ENCODE measurements around the gene HAGHL. TPM values are rescaled to one million over a fixed set of nuclear protein-coding genes. Genes with fewer than 3 reads are reported as not detected.

The HAGHL gene
- total and polyA plus RNA-seq, 2 of the 8 experiments (the other 6 are each of a cell fraction or from before 2014, with no cell fraction given), result 26.6 to 26.9 TPM

- TF ChIP-seq CHD7 (IDR thresholded peaks at IDR 0.05; ENCODE audit: insufficient replicate concordance, low read length), result no peak
These were observed 38.1 kb downstream of the HAGHL start (continued) for GRCh38 chr16:764848-765487.

All from H1 (cell line).